Measurements from ENCODE around the gene CYP27B1.

The CYP27B1 gene

DNA sequence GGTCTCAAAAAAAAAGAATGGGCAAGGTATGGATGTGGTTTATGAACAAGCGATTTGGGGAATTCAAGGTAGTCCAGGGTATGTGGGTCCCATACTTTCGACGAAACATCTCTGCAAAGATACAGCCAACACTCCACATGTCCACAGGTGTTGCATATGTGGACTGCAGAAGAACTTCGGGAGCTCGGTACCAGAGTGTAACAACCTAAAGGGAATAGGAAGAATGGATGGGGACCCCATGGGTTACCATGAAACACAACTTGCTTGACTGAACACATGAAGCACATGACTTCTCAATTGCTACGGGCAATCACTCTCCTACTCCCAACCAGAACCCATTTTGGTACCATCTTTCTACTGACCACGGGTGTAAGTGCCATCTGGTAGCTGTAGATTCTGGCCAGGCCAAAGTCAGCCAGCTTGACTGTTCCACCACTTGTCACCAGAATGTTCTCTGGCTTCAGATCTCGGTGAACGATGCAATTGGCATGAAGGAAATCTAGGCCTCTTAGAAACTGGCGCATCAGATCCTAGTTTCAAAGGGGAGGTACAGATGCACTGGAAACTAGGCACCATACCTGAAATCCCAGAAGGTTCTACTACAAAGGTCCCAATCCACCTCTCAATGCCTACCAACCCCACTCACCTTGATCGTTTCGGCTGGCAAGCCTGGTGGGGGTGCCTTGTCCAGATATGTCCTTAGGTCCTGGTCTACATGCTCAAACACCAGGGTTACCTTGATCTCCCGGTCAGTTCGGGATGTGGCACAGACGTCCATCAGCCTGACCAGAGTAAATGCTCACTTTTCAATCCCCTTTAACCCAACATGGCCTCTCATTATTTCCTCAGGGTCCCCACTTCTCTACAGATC is 16.1 kb downstream of the CYP27B1 start:
- DNase-seq, result no peak

DNA sequence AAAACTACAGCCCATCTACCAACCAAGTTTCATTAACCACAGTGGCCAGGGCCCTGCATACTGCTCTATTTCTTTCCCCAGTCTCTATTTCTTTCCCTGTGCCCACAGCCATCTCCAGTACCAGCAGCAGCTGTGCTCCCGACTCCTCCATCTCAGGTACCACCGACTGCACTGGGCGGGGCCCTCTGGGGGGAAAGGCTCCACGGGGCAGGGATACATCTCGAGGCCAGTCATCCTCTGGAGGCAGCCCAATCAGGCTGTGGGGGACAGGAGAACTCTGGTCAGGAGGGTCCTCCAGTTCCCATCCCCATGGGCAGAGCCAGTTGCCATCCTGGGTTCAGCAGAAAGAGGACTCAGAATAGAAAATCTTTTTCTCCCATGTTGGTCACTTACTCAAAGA is 17.8 kb downstream of the CYP27B1 start:
- no peak for DNase-seq

- DNase-seq, result no peak
These were observed 20.9 kb downstream of the CYP27B1 start for GRCh38 chr12:57746025-57746424.

DNA sequence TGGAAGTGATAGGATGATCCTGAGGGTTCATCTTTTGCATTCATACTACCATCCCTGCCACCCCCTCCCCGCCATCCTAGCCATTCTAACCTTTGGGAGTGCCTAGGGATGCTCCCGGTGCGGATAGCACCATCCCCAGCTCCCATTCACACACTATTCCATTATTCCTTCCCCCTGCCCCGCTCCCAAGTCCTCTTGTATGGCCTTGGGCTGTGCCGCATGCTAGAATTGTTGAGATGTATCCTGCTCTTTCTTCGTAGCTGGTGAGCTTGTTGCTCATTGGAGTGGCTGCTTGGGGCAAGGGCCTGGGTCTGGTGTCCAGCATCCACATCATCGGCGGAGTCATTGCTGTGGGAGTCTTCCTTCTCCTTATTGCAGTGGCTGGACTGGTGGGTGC is 21.4 kb downstream of the CYP27B1 start:
- DNase-seq, result no peak

GRCh38 chr12:57744777-57745484 is 21.9 kb downstream of the CYP27B1 start, which contains the start of gene TSPAN31:
Gene TSPAN31, plus strand, starts transcription at chr12:57745039. Its CDS starts 116 bp downstream, at chr12:57745155.
- DNase-seq, result peak; percentile 92

DNA sequence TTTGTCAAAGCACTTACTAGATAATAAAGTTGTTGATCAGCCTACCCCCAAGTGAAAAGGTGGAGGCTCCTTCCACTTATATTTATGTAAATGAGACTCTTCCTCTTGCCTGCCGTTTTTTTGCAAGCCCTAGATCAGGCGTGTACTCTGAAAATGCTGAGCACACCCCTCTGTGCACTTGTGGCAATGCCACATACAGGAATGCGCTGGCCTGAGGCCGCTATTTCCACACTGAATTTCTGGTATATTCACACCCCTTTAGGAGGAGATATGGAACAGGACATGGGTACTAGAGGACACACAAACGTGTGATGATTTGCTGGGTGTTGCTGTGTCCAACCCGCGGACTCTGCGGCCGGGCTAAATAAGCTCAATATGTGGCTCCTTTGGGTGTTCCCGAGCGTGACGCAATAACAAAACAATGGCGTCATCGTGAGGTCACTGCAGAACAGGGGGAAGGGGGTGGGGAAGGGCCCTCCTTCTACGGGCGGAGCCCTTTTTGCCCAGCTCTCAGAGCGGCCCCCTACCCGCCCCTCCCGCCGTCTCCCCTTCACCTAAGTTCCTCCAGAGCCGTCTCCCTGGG is 22.6 kb downstream of the CYP27B1 start:
- no peak for DNase-seq

DNA sequence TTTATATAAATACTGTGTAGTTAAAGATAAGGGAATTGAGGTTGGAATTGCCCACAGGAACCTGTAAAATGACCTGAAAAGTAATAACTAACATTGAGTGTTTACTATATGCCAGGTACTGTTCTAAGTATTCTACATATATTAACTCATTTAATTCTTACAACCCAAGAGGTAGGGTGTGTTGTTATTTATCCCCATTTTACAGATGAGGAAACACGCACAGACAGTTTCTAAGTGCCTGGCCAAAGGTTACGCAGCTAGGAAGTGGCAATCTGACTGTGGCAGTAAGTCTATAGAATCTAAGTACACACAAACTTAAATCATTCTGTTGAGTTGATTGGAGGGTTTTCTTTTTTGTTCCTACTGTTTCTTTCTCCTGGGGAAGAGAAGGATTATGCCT is 23.1 kb downstream of the CYP27B1 start:
- no peak for DNase-seq

GRCh38 chr12:57741844-57742738 is 24.8 kb downstream of the CYP27B1 start:
- no peak for DNase-seq

GRCh38 chr12:57741413-57741789 is 25.5 kb downstream of the CYP27B1 start:
- DNase-seq, result no peak

DNA sequence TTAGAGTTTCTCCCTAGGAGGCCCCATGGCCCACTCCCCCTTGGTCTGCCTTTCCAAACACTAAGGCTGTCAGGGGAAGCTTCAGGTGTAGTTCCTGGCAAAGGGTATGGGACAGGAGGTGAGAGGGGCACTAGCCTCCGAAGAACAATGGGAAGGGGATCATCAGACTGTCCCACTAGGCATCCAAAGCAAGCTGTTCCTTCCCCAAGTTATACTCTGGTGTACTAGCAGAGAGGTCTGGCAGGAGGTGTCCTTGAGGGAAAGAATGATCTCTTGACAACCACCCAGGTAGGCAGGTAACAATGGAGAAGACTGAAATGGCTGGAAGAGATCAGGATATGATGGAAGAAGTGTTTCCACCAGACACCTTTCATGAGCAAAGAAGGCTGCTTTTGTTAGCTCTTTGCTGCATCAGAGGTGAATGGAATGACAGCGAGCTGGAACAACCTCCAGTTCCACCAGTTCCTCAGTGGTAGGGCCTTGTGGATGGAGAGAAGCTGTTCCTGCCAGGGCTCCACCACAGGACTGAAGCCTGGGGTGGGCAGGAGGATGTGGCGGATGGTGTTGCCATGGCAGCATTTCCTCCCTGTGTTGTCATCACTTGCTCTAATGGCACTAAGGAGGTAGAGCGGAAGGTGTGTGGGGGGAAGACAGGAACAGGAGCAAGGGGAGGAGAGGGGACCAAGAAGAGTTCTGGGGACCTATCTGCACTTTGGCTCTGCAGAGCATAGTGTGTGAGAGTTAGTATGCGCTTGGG is 26.0 kb downstream of the CYP27B1 start:
- DNase-seq, result no peak

GRCh38 chr12:57739914-57740538 is 26.9 kb downstream of the CYP27B1 start:
- no peak for DNase-seq

GRCh38 chr12:57739387-57739786 is 27.5 kb downstream of the CYP27B1 start:
- DNase-seq, result no peak

GRCh38 chr12:57738661-57739237 is 28.1 kb downstream of the CYP27B1 start, which contains the start of gene AGAP2:
Gene AGAP2, minus strand, starts transcription at chr12:57738742. Its CDS starts 496 bp downstream, at chr12:57738246.
- DNase-seq, result no peak

DNA sequence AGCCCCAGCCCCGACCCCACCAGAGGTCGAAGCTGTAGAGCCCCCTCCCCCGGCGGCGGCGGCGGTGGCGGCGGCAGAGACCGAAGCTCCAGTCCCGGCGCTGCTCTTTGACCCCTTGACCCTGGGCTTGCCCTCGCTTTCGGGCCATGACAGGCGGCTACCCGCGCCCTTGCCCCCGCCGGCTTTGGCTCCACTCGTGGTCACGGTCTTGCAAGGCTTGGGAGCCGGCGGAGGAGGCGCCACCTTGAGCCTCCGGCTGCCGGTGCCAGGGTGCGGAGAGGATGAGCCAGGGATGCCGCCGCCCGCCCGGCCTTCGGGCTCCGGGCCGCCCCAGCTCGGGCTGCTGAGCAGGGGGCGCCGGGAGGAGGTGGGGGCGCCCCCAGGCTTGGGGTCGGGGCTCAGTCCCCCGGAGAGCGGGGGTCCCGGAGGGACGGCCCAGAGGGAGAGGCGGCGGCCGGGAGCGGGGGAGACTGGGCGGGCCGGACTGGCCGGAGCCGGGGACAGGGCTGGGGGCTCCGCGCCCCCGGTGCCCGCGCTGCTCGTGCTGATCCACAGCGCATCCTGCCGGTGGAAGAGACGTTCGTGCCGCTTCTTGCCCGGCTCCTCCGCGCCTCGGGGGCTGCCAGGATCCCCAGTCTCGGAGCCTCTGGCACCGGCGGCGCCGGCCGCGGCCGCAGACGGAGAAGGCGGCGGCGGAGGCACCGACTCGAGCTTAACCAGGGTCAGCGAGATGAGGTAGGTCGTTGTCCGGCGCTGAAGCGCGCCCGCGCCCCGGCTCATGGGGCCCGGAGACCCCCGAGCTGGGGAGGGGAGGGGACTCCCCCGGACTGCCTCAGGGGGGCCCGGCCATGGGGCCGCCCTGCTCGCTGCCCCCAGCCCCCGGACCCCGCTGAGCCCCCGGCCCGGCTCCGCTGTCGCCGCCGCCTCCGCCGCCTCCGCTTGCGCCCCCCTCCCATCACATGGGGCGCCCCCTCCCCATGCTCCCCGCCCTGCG is 29.1 kb downstream of the CYP27B1 start:
- DNase-seq, result no peak

- DNase-seq, result no peak
These were observed 30.0 kb downstream of the CYP27B1 start for GRCh38 chr12:57736741-57737466.

DNA sequence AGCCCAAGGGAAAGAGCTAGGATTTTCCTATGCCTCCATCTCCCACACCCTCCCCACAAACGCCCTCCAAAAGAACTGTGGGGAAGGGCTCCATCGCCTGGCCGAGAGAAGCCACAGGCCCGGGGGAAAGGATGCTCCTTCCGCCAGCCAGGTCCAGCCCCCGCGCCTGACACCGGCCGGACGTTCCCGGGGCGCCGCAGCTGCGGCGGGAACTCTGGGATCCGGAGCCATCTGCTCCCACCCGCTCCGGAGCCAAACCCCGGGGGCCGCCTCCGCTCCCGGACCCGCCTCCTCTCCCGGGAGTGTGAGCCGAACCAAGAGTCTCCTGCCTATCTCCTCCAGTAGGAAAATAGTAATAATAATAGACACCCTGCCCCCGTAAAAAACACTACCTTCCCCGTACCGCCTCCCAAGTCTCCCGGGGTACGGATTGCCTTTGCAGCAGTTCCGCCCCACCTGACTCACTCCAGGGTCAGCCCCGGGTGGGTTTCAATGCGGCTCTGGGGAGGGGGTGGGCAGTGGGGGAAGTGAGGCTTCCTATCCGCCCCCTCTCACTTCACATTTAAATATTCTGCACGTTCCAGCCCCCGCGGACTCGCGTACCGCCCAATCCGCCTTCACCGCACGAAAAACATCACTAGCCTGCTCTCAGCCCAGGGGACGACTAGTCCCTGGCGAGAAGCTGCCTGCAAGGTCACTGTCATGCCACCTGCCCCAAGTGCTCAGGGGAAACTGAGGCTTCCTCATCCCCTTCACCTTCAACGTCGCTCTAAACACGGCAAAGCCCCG is 30.7 kb downstream of the CYP27B1 start:
- peak; percentile 22 for DNase-seq

DNA sequence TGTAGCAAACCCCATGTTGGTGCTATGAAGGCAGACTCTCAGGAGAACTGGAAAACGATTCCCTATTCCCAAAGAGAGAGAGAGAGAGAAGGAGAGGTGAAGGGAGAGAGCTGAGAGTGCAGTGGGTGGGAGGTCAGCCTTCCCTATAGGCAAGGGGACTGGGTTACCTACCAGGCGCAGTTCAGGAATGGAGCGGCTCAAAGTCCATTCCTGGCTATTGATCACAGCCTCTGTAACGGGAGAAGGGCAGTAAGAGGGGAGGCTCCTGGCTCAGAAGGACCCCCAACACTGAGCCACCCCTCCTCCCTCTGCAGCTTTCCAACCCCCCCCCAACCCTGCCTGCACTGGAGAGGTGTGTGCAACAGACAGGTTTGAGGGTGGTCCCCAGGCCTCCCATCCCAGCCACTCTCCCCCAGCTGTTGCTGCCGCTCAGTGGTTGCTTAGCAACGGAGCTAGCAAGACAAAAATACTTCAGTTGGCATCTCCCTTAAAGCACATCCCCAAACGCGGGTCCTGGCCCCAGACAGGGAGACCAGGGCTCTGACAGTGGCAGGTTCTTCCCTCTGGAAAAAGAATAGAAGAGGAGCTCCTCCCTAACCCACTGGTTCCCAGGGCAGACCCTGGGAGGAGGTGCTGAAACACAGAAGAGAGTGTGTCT is 31.6 kb downstream of the CYP27B1 start:
- DNase-seq, result no peak

GRCh38 chr12:57734591-57734990 is 32.3 kb downstream of the CYP27B1 start:
- no peak for DNase-seq

Measured in DMS 273 treated with DMSO at 0.1 percent for 48 hours (cell line).